GM19239 (cell line): Measurements from ENCODE around the gene CBR3.
"Not testable (repeated sequence)": the region's sequence is repeated elsewhere in the genome, so short reads cannot be mapped to it uniquely, and the experiment has no call there.

Experiments
- DNase-seq: peaks from one replicate; pipeline ENCODE4 v3.0.0; 2011; ENCODE audit warnings: low spot score; ENCODE audit not compliant: insufficient read length
- FAIRE-seq: peaks from 2 replicates; lab custom pipeline; 2011; peaks lifted over from hg19 to GRCh38; lab: Jason Lieb, UNC

CBR3 gene

GRCh38 chr21:36134803-36135390 is at the start of gene CBR3:
Gene CBR3 (plus strand): TSS chr21:36135079. CDS start chr21:36135193, 114 bp downstream.
- FAIRE-seq (no peak), DNase-seq (no peak)

DNA sequence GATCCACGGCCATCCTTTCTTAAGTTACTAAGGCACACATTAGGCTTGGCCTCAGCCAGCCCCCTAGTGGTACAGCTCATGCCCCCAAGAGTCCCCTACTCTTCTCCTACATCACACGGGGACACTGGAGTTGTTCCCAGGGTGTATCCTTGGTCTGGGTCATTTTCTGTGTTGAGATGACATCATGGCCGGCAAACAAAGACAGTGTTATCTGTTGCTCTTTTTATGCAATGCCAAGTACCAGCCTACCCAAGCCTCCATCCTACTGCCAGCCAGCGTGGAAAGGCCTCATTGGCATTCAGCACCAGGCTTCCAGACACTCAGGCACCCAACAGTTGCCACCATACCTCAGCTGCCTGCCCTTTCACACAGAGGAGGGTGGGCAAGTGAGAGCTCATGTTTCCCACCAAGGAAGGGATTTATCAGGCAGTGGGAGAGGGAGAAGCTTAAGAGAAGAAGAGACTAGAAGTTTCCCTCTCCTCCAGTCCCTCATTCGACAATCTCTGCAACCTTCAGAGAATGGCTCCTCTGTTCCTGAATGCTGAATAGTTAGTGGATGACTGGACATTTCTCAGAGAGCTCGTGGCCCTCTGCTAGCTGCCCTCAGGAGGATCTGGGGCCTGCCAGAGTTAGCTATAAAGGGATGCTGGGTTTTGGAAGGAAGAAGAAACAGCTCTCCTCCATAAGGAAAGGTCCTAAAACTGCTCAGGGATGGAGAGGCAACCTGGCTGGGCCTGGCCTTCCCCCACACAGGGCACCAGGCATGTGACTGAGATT is 47.3 kb upstream of the CBR3 start:
- DNase-seq (no peak), FAIRE-seq (no peak)

DNA sequence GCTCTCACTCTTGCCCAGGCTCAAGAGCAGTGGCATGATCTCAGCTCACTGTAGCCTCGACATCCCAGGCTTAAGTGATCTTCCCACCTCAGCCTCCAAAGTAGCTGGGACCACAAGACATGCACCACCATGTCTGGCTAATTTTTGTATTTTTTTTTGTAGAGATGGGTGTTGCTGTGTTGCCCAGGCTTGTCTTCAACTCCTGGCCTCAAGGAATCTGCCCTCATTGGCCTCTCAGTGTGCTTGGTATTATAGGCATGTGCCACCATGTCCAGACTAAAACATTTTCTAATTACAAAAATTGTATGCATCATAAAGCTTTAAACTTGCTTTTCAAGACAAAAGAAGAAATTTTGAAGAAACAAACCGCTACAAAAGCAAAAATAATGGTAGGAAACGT is 44.9 kb upstream of the CBR3 start:
- no peak for DNase-seq
- FAIRE-seq = no peak

DNA sequence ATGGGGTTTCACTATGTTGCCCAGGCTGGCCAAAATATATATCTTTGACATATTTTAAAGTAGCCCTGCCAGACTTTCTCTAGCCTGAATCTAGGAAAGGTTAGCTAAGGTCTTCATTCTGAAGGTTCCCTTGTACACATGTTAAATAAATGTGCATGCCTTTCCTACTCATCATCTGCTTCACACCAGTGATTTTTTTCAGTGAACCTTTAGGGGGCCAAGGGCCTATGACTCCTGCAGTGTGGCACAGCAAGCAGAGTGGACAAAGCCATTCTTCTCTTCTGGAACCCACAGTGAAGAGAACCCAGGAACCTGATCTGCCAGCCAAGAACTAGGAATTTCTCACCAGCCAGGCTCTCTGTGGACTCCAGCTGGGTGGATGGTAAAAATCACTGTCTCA is 42.2 kb upstream of the CBR3 start:
- DNase-seq (no peak), FAIRE-seq (no peak)

GRCh38 chr21:36093512-36093911 is 41.4 kb upstream of the CBR3 start:
- no peak for FAIRE-seq
- no peak for DNase-seq

DNA sequence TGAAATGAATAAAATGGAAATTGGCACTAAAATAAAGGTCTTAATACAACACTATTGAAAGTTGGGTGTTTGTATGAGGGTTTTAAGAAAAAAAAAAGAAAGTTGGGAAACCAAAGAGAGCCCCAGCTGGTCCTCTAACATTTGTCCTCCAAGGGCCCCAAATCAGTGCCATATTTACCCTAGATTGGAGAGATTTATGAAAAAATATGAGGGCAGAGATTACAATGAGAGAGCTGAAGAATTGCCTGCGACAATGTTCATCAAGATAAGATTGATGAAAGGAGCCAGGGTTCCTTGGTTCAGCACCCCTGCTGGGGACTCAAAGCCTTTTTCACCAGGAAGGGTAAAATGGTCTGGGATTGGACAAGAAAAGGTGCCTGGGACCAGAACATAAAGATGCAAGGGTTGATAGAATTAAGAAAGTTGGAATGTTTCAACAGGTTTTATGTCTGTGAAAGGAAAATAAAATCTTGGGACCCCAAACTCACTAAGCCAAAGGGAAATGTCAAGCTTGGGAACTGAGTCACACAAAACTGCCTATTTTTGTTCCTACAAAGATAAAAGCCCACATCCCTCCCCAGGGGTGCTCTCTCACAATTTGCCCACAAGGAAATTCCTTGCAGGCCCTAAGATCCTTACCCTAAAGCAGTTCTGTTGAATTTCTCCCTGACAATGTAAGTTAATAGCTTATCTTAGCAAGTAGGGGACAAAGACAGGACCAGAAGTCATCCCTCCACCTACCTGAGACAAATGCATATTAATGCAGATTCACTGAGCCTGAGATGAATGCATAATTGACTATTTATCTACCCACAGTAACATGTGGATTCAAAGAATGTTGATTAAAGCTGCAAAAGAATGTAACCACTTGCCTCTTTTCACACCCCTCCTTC is 38.2 kb upstream of the CBR3 start:
- no peak for FAIRE-seq

GRCh38 chr21:36097427-36098181 is 37.3 kb upstream of the CBR3 start:
- FAIRE-seq = no peak

More for the DNA sequence above, 38.2 kb upstream of the CBR3 start:
- no peak for DNase-seq

GRCh38 chr21:36098182-36098532 is 36.7 kb upstream of the CBR3 start:
- FAIRE-seq = no peak
- no peak for DNase-seq

More at GRCh38 chr21:36097427-36098181, 37.3 kb upstream of the CBR3 start:
- no peak for DNase-seq

DNA sequence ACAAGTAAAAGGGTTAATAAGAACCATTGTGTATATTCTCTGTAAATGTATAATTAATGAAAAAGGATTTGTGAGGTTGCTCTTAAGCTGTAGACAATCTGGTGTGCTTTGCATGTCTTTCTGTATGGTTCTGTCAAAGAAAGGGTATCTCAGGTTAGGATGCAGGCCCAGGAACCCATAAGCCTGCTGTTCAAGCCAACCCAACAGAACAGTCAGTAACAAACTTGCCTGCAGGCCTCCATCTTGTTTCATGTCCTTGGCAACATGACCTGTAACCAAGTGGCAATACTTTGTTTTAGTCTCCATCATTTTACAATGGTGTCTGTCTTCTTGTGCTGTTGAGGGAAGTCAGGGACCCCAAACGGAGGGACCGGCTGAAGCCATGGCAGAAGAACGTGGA is 35.9 kb upstream of the CBR3 start:
- DNase-seq (no peak), FAIRE-seq (no peak)

GRCh38 chr21:36099695-36100211 is 35.1 kb upstream of the CBR3 start:
- DNase-seq, FAIRE-seq: not testable (repeated sequence)

- DNase-seq = no peak
- FAIRE-seq = no peak
These were observed 33.8 kb upstream of the CBR3 start for GRCh38 chr21:36100971-36101641.

DNA sequence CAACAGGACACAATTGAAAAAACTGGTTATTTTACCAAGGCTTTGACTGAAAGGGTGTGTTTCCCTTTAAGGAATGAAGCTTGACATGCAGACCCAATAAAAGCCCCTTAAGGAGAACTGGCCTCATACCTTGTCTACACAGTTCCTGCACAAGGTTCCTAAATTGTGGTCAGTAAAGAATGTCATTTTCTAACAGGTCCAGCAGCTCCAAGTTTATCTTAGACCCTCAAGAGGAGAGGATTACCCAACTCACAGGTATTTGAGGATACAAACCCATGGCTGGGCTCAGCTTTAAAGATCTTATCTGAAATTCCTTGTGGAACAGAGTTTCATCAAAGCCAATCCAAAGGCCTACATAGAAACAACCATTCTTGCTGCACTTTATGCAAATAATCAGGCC is 31.4 kb upstream of the CBR3 start:
- DNase-seq (no peak), FAIRE-seq (no peak)

DNA sequence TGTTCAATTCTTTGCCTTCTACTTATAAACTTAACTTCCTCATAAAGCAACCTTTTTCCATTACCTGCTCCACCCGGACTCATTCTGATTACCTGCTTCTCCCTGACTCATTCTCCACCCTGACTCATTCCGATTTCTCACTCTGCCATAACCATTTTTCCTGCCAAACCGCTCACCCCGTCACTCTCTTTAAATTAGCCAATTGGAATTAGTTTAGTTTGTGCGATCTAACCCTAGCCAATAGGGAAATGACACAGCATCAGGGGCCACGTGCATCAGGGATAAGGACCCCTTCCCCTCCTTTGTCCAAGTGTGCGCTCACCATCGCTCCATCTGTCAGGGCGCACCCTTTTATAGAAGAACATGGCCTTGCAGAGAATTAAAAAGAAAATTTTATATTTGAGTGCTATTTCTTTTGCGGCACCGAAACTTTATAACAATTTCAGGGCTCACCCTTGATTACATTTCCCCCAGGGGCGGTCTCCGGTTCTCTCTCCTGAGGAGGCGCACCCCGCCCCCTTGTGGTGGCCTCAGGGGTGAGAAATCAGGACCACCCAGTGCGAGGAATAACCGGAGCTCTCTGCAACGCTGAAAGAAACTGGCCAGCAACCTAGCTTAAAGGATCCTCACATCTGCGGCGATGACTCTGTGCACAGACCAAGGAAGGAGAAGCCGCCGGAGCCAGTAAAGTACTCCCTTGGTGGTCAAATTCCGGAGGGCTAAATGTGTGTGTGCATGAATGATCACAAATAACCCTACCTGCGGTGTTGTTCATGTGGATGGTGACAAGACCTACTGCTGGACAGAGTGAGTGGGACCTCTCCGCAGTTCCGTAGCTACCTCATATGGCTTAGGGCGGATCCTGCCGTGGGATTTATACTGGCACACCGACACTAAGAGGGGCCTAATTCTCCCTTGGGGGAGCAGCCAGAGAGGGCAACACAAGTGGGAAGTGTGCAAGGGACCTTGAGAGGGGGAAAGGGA is 30.3 kb upstream of the CBR3 start:
- DNase-seq (no peak), FAIRE-seq (no peak)

DNA sequence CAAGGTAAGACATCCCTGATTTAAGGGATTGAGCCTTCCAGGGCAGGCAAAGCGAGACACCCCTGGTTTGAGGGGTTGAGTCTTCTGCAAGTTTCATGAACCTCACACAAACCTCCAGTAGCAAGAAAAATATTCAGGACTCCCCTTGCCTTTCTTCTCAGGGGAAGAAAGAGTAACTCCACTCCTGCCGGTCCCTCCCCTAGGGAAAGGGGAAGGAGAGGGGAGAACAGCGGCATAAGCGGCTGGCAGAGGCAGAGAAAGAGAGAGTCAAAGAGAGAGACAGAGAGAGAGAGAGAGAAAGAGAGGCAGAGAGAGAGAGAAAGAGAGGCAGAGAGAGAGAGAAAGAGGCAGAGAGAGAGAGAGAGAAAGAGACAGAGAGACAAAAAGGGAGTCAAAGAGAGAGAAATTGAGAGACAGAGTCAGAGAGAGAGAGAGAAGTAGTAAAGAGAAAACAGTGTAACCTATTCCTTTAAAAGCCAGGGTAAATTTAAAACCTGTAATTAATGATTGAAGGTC is 29.5 kb upstream of the CBR3 start:
- no peak for FAIRE-seq

DNA sequence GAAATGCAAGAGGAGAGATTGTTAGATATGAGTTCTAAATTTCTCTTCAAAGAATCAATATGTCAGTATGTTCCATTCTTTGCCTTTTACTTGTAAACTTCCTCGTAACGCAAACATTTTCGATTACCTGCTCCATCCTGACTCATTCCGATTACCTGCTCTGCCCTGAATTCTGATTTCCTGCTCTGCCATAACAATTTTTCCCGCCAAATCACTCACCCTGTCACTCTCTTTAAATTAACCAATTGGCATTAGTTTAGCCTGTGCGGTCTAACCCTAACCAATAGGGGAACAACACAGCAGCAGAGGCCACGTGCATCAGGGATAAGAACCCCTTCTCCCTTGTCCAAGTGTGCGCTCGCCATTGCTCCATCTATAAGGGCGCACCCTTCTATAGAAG is 25.0 kb upstream of the CBR3 start:
- DNase-seq = no peak
- FAIRE-seq = no peak

More for the DNA sequence above, 29.5 kb upstream of the CBR3 start:
- DNase-seq = no peak

- no peak for DNase-seq
- FAIRE-seq = no peak
These were observed 23.6 kb upstream of the CBR3 start for GRCh38 chr21:36111238-36111637.

DNA sequence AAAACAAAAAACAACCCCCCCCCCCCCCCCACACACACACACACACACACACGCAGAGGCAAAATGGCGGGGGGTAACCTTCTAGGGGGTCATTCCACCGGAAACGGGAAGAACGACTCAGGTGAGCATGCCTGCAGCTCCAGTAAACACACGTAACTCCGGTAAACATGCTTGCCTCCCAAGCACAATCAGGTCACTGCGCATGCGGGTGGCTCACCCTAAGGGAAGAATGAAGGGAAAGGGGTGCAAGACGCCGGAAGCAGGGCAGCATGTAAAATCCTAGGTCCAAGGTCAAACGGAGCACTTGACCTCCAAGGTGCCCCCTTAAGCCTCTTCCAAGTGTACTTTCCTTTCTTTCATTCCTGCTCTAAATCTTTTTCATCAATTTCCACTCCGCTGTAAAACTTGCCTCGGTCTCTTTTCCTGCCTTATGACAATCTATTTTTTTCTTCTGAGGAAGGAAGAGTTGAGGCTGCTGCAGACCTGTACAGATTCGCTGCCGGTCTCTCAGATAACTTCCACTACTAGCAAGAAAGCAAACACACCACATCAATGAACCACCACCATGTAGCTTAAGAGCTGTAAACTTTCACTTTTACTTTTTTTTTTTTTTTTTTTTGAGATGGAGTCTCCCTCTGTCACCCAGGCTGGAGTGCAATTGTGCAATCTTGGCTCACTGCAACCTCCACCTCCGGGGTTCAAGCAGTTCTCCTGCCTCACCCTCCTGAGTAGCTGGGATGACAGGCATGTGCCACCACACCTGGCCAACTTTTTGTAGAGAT is 21.0 kb upstream of the CBR3 start:
- DNase-seq (no peak), FAIRE-seq (no peak)
